ENCODE measurements around the gene ARHGEF11.

The ARHGEF11 gene

GRCh38 chr1:156939786-156940334, 105.7 kb downstream of the ARHGEF11 start:
- Histone ChIP-seq H3K36me3 (ENCODE audit: insufficient read depth, low read length) (peaks cover 81% of the 10 kb centered on the region), H3K9me3 (replicated peaks; ENCODE audit: low read length) (no peaks in the 10 kb centered on the region), H3K4me1 (ENCODE audit: control insufficient read depth, insufficient read depth, low read length) (no peaks in the 10 kb centered on the region), H3K27me3 (ENCODE audit: control insufficient read depth, insufficient read depth, low read length) (no peaks in the 10 kb centered on the region), H3K4me2 (ENCODE audit: low read length) (no peak overlapping the region), H3K4me3 (ENCODE audit: low read length) (no peak overlapping the region), H3K9ac (ENCODE audit: low read depth, low read length) (no peak overlapping the region)

- no peak overlapping the region for H3K4me3 ChIP-seq (ENCODE audit: low read length)
- H3K9ac ChIP-seq (ENCODE audit: low read depth, low read length): no peak overlapping the region
- no peaks in the 10 kb centered on the region for H3K27me3 ChIP-seq (ENCODE audit: control insufficient read depth, insufficient read depth, low read length)
- H3K4me1 ChIP-seq (ENCODE audit: control insufficient read depth, insufficient read depth, low read length): no peaks in the 10 kb centered on the region
- H3K4me2 ChIP-seq (ENCODE audit: low read length): no peak overlapping the region
- no peaks in the 10 kb centered on the region for H3K9me3 ChIP-seq (replicated peaks; ENCODE audit: low read length)
- H3K36me3 ChIP-seq (ENCODE audit: insufficient read depth, low read length): peaks cover 71% of the 10 kb centered on the region
These were observed 106.7 kb downstream of the ARHGEF11 start for GRCh38 chr1:156938813-156939212.

DNA sequence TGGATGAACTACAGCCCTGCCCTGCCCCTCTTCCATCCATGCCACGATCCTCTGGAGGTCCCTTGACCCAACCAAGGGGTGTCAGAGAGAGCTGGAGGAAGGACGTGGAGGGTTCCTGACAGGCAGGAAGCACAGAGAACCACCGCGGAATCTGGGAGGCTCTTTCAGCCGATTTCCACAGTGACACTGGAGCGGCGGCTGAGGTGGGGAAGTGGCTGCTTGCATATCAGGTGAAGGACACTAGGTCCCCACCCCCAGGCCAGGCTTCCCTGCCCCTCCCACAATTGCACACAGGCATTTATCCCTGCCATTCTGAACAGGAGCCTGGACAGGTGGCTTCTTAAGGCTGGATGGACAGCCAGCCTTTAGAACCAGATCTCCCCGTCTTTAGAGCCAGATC, 107.7 kb downstream of the ARHGEF11 start:
- no peaks in the 10 kb centered on the region for H3K4me1 ChIP-seq (ENCODE audit: control insufficient read depth, insufficient read depth, low read length)
- no peaks in the 10 kb centered on the region for H3K27me3 ChIP-seq (ENCODE audit: control insufficient read depth, insufficient read depth, low read length)
- H3K36me3 ChIP-seq (ENCODE audit: insufficient read depth, low read length): peaks cover 64% of the 10 kb centered on the region
- no peak overlapping the region for H3K9ac ChIP-seq (ENCODE audit: low read depth, low read length)
- no peak overlapping the region for H3K4me3 ChIP-seq (ENCODE audit: low read length)
- H3K9me3 ChIP-seq (replicated peaks; ENCODE audit: low read length): no peaks in the 10 kb centered on the region
- no peak overlapping the region for H3K4me2 ChIP-seq (ENCODE audit: low read length)

GRCh38 chr1:156936721-156937220, 108.8 kb downstream of the ARHGEF11 start:
- Histone ChIP-seq H3K4me3 (ENCODE audit: low read length) (no peak overlapping the region), H3K9me3 (replicated peaks; ENCODE audit: low read length) (no peaks in the 10 kb centered on the region), H3K4me1 (ENCODE audit: control insufficient read depth, insufficient read depth, low read length) (no peaks in the 10 kb centered on the region), H3K27me3 (ENCODE audit: control insufficient read depth, insufficient read depth, low read length) (no peaks in the 10 kb centered on the region), H3K4me2 (ENCODE audit: low read length) (no peak overlapping the region), H3K9ac (ENCODE audit: low read depth, low read length) (no peak overlapping the region), H3K36me3 (ENCODE audit: insufficient read depth, low read length) (peaks cover 55% of the 10 kb centered on the region)

DNA sequence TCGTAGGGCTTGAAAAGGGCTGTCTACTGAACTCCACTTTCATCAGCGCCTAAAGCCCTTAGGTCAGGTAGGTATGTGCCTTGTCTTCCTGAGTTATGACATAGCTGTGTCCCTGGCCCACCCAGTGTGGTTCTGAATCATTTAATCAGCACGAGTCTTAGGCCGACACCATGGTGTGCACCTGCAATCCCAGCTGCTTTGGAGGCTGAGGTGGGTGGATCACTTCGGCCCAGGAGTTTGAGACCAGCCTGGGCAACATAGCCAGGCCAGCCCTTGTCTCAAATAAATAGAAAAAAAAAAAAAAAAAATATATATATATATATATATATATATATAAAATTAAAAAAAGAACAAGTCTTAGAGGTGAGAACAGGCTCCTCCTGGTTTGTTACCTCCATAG, 109.4 kb downstream of the ARHGEF11 start:
- Histone ChIP-seq H3K4me2 (ENCODE audit: low read length) (no peak overlapping the region), H3K9me3 (replicated peaks; ENCODE audit: low read length) (no peaks in the 10 kb centered on the region), H3K36me3 (ENCODE audit: insufficient read depth, low read length) (peaks cover 49% of the 10 kb centered on the region)

GRCh38 chr1:156935505-156936128, 109.9 kb downstream of the ARHGEF11 start:
- peaks cover 47% of the 10 kb centered on the region for H3K36me3 ChIP-seq (ENCODE audit: insufficient read depth, low read length)
- H3K4me2 ChIP-seq (ENCODE audit: low read length): no peak overlapping the region
- no peaks in the 10 kb centered on the region for H3K4me1 ChIP-seq (ENCODE audit: control insufficient read depth, insufficient read depth, low read length)
- no peaks in the 10 kb centered on the region for H3K9me3 ChIP-seq (replicated peaks; ENCODE audit: low read length)
- peaks cover 3% of the 10 kb centered on the region for H3K27me3 ChIP-seq (ENCODE audit: control insufficient read depth, insufficient read depth, low read length)
- H3K4me3 ChIP-seq (ENCODE audit: low read length): no peak overlapping the region
- no peak overlapping the region for H3K9ac ChIP-seq (ENCODE audit: low read depth, low read length)

More for the DNA sequence above, 109.4 kb downstream of the ARHGEF11 start:
- H3K9ac ChIP-seq (ENCODE audit: low read depth, low read length): no peak overlapping the region
- no peak overlapping the region for H3K4me3 ChIP-seq (ENCODE audit: low read length)
- no peaks in the 10 kb centered on the region for H3K27me3 ChIP-seq (ENCODE audit: control insufficient read depth, insufficient read depth, low read length)
- H3K4me1 ChIP-seq (ENCODE audit: control insufficient read depth, insufficient read depth, low read length): no peaks in the 10 kb centered on the region

GRCh38 chr1:156933136-156933535, 112.4 kb downstream of the ARHGEF11 start:
- Histone ChIP-seq H3K9me3 (replicated peaks; ENCODE audit: low read length) (no peaks in the 10 kb centered on the region), H3K4me3 (ENCODE audit: low read length) (no peak overlapping the region), H3K4me1 (ENCODE audit: control insufficient read depth, insufficient read depth, low read length) (no peaks in the 10 kb centered on the region), H3K9ac (ENCODE audit: low read depth, low read length) (no peak overlapping the region), H3K4me2 (ENCODE audit: low read length) (no peak overlapping the region), H3K27me3 (ENCODE audit: control insufficient read depth, insufficient read depth, low read length) (peaks cover 22% of the 10 kb centered on the region), H3K36me3 (ENCODE audit: insufficient read depth, low read length) (peaks cover 25% of the 10 kb centered on the region)

GRCh38 chr1:156931974-156932710, 113.4 kb downstream of the ARHGEF11 start:
- Histone ChIP-seq H3K36me3 (ENCODE audit: insufficient read depth, low read length) (peaks cover 18% of the 10 kb centered on the region), H3K4me2 (ENCODE audit: low read length) (no peak overlapping the region), H3K27me3 (ENCODE audit: control insufficient read depth, insufficient read depth, low read length) (peaks cover 31% of the 10 kb centered on the region), H3K9ac (ENCODE audit: low read depth, low read length) (no peak overlapping the region), H3K9me3 (replicated peaks; ENCODE audit: low read length) (no peaks in the 10 kb centered on the region), H3K4me1 (ENCODE audit: control insufficient read depth, insufficient read depth, low read length) (peaks cover 8% of the 10 kb centered on the region), H3K4me3 (ENCODE audit: low read length) (no peak overlapping the region)

- Histone ChIP-seq H3K9ac (ENCODE audit: low read depth, low read length) (no peak overlapping the region), H3K4me1 (ENCODE audit: control insufficient read depth, insufficient read depth, low read length) (peaks cover 8% of the 10 kb centered on the region), H3K27me3 (ENCODE audit: control insufficient read depth, insufficient read depth, low read length) (peaks cover 37% of the 10 kb centered on the region), H3K9me3 (replicated peaks; ENCODE audit: low read length) (no peaks in the 10 kb centered on the region), H3K4me3 (ENCODE audit: low read length) (no peak overlapping the region), H3K4me2 (ENCODE audit: low read length) (no peak overlapping the region), H3K36me3 (ENCODE audit: insufficient read depth, low read length) (peaks cover 11% of the 10 kb centered on the region)
These were observed 114.2 kb downstream of the ARHGEF11 start for GRCh38 chr1:156931211-156931952.

GRCh38 chr1:156930483-156930882, 115.1 kb downstream of the ARHGEF11 start:
- Histone ChIP-seq H3K27me3 (ENCODE audit: control insufficient read depth, insufficient read depth, low read length) (peaks cover 46% of the 10 kb centered on the region), H3K4me2 (ENCODE audit: low read length) (no peak overlapping the region), H3K4me1 (ENCODE audit: control insufficient read depth, insufficient read depth, low read length) (peaks cover 8% of the 10 kb centered on the region), H3K36me3 (ENCODE audit: insufficient read depth, low read length) (peaks cover 4% of the 10 kb centered on the region), H3K9me3 (replicated peaks; ENCODE audit: low read length) (no peaks in the 10 kb centered on the region), H3K4me3 (ENCODE audit: low read length) (no peak overlapping the region), H3K9ac (ENCODE audit: low read depth, low read length) (no peak overlapping the region)

GRCh38 chr1:156929596-156930238, 115.8 kb downstream of the ARHGEF11 start:
- Histone ChIP-seq H3K9ac (ENCODE audit: low read depth, low read length) (no peak overlapping the region), H3K36me3 (ENCODE audit: insufficient read depth, low read length) (no peaks in the 10 kb centered on the region), H3K27me3 (ENCODE audit: control insufficient read depth, insufficient read depth, low read length) (peaks cover 53% of the 10 kb centered on the region), H3K9me3 (replicated peaks; ENCODE audit: low read length) (no peaks in the 10 kb centered on the region), H3K4me3 (ENCODE audit: low read length) (no peak overlapping the region), H3K4me2 (ENCODE audit: low read length) (no peak overlapping the region), H3K4me1 (ENCODE audit: control insufficient read depth, insufficient read depth, low read length) (peaks cover 8% of the 10 kb centered on the region)

Measured in skeletal muscle satellite cell (primary cell).